Measurements from ENCODE around the gene PALB2. TPM values are rescaled to one million over a fixed set of nuclear protein-coding genes. Genes with fewer than 3 reads are reported as not detected.

The PALB2 gene
- total and polyA plus RNA-seq, 2 of the 13 experiments (the other 11 are each of a cell fraction or from before 2014, with no cell fraction given): 12.1 to 40.9 TPM

DNA sequence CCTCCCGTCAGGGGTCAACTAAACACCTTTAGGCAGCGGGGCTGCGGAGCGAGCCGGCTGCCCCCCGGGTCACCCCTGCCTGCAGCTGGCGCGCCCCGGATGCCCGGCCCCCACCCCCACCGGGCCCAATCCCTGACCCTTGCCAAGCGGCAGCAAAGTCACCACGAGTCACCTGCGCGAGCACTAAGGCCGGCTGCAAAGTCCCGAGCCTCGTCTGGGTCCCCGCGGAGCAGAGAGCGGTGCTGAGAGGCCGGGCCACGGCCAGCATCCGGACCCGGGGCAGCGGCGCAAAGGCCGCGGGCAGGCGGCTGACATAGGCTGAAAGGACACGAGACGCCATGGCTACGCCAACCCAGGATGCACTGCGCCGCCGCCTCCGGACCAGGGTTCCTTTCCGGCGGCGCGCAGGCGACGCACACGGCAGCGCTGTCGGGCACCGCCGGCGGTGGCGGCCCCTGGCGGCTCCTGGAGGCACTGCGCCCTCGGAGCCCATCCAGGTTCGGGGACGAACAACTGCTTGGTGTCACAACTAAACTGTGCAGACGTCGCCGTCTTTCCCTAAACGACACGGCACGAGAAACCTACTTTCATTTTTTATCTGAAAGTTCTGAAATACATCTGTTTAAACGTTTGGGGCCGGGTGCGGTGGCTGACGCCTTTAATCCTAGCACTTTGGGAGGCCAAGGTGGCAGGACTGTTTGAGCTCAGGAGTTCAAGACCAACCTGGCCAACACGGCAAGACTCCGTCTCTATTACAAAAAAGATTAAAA is 45.0 kb downstream of the PALB2 start, which contains the start of gene NDUFAB1 (continued):
- peak; percentile 86 for TF ChIP-seq MIXL1 (CRISPR knock-in tag; IDR thresholded peaks at IDR 0.05)

DNA sequence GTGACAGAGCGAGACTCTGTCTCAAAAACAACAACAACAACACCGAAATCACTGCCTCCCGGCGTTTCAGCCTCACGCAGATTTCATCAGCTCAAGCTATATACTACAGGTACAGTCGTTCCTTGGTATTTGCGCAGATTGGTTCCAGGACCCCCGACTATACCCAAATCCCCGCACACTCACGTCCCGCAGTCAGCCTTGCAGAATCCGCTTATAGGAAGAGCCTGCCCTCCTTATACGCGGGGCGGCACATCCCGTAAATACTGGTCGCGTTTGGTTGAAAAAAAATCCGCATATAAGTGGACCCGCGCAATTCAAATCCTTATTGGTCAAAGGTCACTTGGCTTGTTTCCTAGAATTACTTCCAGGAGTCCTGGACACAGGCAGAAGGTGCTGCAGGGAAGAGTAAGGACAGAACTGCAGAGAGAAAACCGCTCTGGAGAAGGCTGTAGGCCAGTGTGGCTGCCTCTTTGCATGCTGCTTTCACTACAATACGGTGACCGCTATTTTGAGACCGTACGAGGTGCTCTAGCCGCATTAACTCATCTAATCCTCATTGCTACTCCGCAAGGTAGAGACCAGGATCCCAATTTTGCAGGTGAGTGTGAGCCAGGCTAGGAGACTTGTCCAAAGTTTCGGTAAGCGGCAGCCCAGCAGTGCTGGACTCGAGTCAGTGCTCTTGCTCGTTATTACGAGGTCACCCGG is 45.7 kb downstream of the PALB2 start:
- H3K36me3 ChIP-seq (replicated peaks in 1 of 2; ENCODE audit: control insufficient read depth in 1 of 2, insufficient read depth in 2 of 2, low read length in 2 of 2): peaks cover 22 to 34% of the 10 kb centered on the region in 2 experiments
- TSS peak; percentile 63 for BruUV-seq (replicated peaks)
- ATAC-seq: peak; percentile 50
- peaks cover 31% of the 10 kb centered on the region for H3K4me1 ChIP-seq (ENCODE audit: insufficient read depth, low read length)
- H3K4me3 ChIP-seq (replicated peaks in 1 of 3; ENCODE audit: insufficient read depth in 1 of 3, low read depth in 2 of 3, low read length in 3 of 3): peak overlapping the region; percentile 72 to 98 (median 97)
- POLR2A ChIA-PET: no interaction called here
- in situ Hi-C loops (cut with HindIII; ENCODE audit: extremely low pct_ligation_motif_present, low pct_unique_long_range_greater_than_20kb) (no loop called here), intact Hi-C loops (cut with micrococcal nuclease; ENCODE audit: unreplicated experiment) (no loop called here)
- H3K27me3 ChIP-seq (ENCODE audit: control insufficient read depth in 1 of 2, insufficient read depth in 2 of 2, low read length in 2 of 2): peaks cover 0 to 5% of the 10 kb centered on the region in 2 experiments; a peak in 1 of 5 replicates
- WGBS (ENCODE audit: low lambda C conversion rate): 6% methylated on average over 34 of the region's 34 CpGs
- CTCF ChIA-PET (ENCODE audit: low intra/inter-chr PET ratio, low total read pairs): interaction anchor here (2.2 to 2.5 kb wide), 2 partner anchors 39 to 161 kb away, joined by 10 to 12 read pairs; partner anchors contain the start of genes EARS2 and UBFD1
- H3K27ac ChIP-seq (ENCODE audit: extremely low read length, insufficient read depth, low read length): peak overlapping the region; percentile 80
- H3K9ac ChIP-seq (ENCODE audit: insufficient read depth, low read depth, low read length): peak overlapping the region; percentile 97
- FAIRE-seq: no peak
- H3K9me3 ChIP-seq (ENCODE audit: low read length): no peaks in the 10 kb centered on the region
- DNase-seq (ENCODE audit: low spot score): peak; percentile 61
- H2AFZ ChIP-seq (ENCODE audit: low read length): no peak overlapping the region
- H3K4me2 ChIP-seq (ENCODE audit: low read depth, low read length): peak overlapping the region; percentile 93
- peaks cover 28% of the 10 kb centered on the region for H4K20me1 ChIP-seq (ENCODE audit: insufficient read depth, low read length)
- H3K79me2 ChIP-seq (ENCODE audit: insufficient read depth, low read length): peaks cover 55% of the 10 kb centered on the region
- 0 out of 2 replicates have a peak, but pooled peaks have one; percentile 12 for TF ChIP-seq ISL2 (CRISPR knock-in tag; IDR thresholded peaks at IDR 0.05)
- TF ChIP-seq, protein P1, sequence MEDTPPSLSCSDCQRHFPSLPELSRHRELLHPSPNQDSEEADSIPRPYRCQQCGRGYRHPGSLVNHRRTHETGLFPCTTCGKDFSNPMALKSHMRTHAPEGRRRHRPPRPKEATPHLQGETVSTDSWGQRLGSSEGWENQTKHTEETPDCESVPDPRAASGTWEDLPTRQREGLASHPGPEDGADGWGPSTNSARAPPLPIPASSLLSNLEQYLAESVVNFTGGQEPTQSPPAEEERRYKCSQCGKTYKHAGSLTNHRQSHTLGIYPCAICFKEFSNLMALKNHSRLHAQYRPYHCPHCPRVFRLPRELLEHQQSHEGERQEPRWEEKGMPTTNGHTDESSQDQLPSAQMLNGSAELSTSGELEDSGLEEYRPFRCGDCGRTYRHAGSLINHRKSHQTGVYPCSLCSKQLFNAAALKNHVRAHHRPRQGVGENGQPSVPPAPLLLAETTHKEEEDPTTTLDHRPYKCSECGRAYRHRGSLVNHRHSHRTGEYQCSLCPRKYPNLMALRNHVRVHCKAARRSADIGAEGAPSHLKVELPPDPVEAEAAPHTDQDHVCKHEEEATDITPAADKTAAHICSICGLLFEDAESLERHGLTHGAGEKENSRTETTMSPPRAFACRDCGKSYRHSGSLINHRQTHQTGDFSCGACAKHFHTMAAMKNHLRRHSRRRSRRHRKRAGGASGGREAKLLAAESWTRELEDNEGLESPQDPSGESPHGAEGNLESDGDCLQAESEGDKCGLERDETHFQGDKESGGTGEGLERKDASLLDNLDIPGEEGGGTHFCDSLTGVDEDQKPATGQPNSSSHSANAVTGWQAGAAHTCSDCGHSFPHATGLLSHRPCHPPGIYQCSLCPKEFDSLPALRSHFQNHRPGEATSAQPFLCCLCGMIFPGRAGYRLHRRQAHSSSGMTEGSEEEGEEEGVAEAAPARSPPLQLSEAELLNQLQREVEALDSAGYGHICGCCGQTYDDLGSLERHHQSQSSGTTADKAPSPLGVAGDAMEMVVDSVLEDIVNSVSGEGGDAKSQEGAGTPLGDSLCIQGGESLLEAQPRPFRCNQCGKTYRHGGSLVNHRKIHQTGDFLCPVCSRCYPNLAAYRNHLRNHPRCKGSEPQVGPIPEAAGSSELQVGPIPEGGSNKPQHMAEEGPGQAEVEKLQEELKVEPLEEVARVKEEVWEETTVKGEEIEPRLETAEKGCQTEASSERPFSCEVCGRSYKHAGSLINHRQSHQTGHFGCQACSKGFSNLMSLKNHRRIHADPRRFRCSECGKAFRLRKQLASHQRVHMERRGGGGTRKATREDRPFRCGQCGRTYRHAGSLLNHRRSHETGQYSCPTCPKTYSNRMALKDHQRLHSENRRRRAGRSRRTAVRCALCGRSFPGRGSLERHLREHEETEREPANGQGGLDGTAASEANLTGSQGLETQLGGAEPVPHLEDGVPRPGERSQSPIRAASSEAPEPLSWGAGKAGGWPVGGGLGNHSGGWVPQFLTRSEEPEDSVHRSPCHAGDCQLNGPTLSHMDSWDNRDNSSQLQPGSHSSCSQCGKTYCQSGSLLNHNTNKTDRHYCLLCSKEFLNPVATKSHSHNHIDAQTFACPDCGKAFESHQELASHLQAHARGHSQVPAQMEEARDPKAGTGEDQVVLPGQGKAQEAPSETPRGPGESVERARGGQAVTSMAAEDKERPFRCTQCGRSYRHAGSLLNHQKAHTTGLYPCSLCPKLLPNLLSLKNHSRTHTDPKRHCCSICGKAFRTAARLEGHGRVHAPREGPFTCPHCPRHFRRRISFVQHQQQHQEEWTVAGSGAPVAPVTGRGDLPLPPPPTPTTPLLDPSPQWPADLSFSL (CRISPR knock-in tag; IDR thresholded peaks at IDR 0.05): peak; percentile 17; the same call in 1 of the 2 replicates
- 0 out of 2 replicates have a peak, but pooled peaks have one; percentile 19 for TF ChIP-seq HOXD1 (CRISPR knock-in tag; IDR thresholded peaks at IDR 0.05)
- 0 out of 2 replicates have a peak, but pooled peaks have one; percentile 6 for TF ChIP-seq NKX3-1 (CRISPR knock-in tag; IDR thresholded peaks at IDR 0.05)
- TF ChIP-seq ZNF781 (CRISPR knock-in tag; IDR thresholded peaks at IDR 0.05; ENCODE audit: borderline replicate concordance, not compliant biosample characterization): peak; percentile 22
- TF ChIP-seq, protein P2, sequence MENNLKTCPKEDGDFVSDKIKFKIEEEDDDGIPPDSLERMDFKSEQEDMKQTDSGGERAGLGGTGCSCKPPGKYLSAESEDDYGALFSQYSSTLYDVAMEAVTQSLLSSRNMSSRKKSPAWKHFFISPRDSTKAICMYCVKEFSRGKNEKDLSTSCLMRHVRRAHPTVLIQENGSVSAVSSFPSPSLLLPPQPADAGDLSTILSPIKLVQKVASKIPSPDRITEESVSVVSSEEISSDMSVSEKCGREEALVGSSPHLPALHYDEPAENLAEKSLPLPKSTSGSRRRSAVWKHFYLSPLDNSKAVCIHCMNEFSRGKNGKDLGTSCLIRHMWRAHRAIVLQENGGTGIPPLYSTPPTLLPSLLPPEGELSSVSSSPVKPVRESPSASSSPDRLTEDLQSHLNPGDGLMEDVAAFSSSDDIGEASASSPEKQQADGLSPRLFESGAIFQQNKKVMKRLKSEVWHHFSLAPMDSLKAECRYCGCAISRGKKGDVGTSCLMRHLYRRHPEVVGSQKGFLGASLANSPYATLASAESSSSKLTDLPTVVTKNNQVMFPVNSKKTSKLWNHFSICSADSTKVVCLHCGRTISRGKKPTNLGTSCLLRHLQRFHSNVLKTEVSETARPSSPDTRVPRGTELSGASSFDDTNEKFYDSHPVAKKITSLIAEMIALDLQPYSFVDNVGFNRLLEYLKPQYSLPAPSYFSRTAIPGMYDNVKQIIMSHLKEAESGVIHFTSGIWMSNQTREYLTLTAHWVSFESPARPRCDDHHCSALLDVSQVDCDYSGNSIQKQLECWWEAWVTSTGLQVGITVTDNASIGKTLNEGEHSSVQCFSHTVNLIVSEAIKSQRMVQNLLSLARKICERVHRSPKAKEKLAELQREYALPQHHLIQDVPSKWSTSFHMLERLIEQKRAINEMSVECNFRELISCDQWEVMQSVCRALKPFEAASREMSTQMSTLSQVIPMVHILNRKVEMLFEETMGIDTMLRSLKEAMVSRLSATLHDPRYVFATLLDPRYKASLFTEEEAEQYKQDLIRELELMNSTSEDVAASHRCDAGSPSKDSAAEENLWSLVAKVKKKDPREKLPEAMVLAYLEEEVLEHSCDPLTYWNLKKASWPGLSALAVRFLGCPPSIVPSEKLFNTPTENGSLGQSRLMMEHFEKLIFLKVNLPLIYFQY (CRISPR knock-in tag; IDR thresholded peaks at IDR 0.05; ENCODE audit: borderline replicate concordance): peak; percentile 0; the same call in 1 of the 2 replicates
- TF ChIP-seq, protein P3, sequence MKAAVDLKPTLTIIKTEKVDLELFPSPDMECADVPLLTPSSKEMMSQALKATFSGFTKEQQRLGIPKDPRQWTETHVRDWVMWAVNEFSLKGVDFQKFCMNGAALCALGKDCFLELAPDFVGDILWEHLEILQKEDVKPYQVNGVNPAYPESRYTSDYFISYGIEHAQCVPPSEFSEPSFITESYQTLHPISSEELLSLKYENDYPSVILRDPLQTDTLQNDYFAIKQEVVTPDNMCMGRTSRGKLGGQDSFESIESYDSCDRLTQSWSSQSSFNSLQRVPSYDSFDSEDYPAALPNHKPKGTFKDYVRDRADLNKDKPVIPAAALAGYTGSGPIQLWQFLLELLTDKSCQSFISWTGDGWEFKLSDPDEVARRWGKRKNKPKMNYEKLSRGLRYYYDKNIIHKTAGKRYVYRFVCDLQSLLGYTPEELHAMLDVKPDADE (CRISPR knock-in tag; IDR thresholded peaks at IDR 0.05): 0 out of 2 replicates have a peak, but pooled peaks have one; percentile 27

All from HepG2 (cell line).